Activated T-cell treated with anti-CD3 and anti-CD28 coated beads, Interleukin-2, amount 50 U/mL, for 4 hours (primary cell): ENCODE measurements around the gene RNF175. TPM values are rescaled to one million over a fixed set of nuclear protein-coding genes. Genes with fewer than 3 reads are reported as not detected.
A peak's percentile ranks its signal among the peaks of the same experiment; 100 is the strongest.

Experiments
- ATAC-seq, 2 donors: fragments of 200-7000 bp; cut with Tn5 transposase; one replicate each; pipeline ENCODE4 v1.10.0; 2021
- DNase-seq: peaks from one replicate; pipeline ENCODE4 v3.0.0-alpha.2; 2020
- H3K27me3 Mint-ChIP-seq: one replicate; pipeline ENCODE4 v1.8.0; 2021; ENCODE audit warnings: low read depth, mixed read lengths
- H3K36me3 Mint-ChIP-seq: one replicate; pipeline ENCODE4 v1.8.0; 2022; ENCODE audit warnings: mixed read lengths; ENCODE audit not compliant: insufficient read depth
- H3K4me1 Mint-ChIP-seq: one replicate; pipeline ENCODE4 v1.8.0; 2021; ENCODE audit warnings: low read depth, mixed read lengths
- H3K4me3 Mint-ChIP-seq: one replicate; pipeline ENCODE4 v1.8.0; 2021; ENCODE audit warnings: mild to moderate bottlenecking, moderate library complexity, mixed read lengths
- H3K9me3 Mint-ChIP-seq: one replicate; pipeline ENCODE4 v1.8.0; 2021; ENCODE audit warnings: mixed read lengths
- total RNA-seq, 3 donors: library from RNA; stranded (reverse); gene quantifications; one replicate each; pipeline ENCODE4 v1.2.1, GENCODE V29; 2021

RNF175 gene
- total RNA-seq, 3 donors from 2014 or later = 0.42 to 1.2 (median 0.54) TPM

DNA sequence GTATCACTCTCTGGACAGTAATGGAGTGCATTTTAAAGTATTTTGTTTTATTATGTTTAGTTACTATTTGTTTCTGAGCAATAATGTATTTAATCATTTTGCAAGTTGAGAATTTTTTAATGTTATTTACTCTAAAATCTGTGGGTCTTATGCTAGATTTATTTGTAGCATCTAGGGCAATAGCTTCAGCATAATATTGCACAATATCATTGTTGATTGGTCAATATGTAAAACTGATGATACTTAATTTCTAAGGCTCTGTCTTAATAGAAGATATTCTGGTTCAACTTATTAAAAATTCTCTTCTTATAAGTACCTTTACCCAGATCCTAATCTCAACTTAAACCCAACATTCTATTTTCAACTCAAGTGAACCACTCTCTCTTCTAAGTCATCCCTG, 17.6 kb upstream of the RNF175 start:
- DNase-seq (no peak), ATAC-seq (no peak)
- peaks cover 38% of the 10 kb centered on the region for H3K27me3 Mint-ChIP-seq
- H3K4me3 Mint-ChIP-seq = no peak overlapping the region
- no peaks in the 10 kb centered on the region for H3K36me3 Mint-ChIP-seq
- H3K9me3 Mint-ChIP-seq = peaks cover 7% of the 10 kb centered on the region
- H3K4me1 Mint-ChIP-seq = no peaks in the 10 kb centered on the region

DNA sequence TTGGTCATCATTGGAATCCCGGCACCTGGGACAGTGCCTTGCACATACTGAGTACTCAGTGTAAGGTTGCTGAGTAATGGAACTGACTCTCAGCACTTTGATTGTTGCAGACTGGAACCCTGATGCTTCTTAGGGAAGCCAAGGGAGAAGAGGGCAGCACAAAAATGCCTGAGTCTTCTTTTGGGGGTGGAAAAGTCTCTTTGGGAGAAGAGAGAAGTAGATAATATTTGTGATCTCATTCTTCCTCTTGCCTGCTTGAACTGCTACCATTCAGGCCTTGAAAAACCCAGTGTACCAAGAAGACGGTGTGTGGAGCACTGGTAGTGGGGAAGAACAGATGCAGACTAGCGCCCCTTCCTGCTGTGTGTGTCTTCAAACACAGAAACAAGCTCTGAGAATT, 16.8 kb upstream of the RNF175 start:
- Mint-ChIP-seq H3K36me3 (no peaks in the 10 kb centered on the region), H3K9me3 (peaks cover 7% of the 10 kb centered on the region), H3K27me3 (peaks cover 36% of the 10 kb centered on the region), H3K4me1 (no peaks in the 10 kb centered on the region), H3K4me3 (no peak overlapping the region)
- no peak for DNase-seq
- ATAC-seq = no peak

DNA sequence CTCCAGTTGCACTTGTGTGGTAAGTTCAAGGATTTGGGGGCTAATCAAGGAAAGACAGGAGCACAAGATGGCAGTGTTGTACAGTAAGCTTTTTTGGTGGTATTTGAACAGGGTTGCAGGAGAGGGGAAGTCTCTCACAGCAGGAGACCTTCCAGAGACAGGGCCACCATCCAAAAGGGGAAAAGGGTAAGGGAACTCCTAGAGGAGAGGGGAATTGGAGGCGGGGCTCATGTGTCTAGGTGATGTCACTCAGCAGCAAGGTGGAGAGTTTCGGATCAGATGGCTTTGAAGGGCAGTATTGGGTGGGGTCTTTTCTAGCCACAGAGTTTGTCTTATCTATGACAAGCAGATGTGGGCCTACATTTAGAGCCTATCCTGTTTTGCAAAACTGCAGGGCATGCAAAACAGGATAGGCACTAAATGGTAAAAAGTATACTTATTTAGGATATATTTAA, 13.4 kb upstream of the RNF175 start:
- peaks cover 26% of the 10 kb centered on the region for H3K27me3 Mint-ChIP-seq
- ATAC-seq = no peak
- no peak overlapping the region for H3K4me3 Mint-ChIP-seq
- H3K36me3 Mint-ChIP-seq = no peaks in the 10 kb centered on the region
- H3K9me3 Mint-ChIP-seq = peaks cover 4% of the 10 kb centered on the region
- DNase-seq = no peak
- H3K4me1 Mint-ChIP-seq = no peaks in the 10 kb centered on the region

DNA sequence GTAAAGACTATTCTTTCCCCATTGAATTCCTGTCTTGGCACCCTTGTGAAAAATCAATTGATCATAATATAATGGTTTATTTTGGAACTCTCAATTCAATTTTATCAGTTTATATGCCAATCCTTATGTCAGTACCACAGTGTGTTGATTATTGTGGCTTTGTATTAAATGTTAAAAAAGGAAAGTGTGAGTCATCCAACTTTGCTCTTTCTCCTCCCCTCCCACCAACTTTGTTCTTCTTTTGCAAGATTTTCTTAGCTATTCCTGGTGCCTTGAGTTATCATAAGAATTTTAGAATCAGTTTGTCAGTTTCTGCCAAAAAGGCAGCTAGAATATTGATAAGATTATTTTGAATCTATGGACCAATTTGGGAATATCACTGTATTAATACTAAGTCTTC, 11.2 kb upstream of the RNF175 start:
- no peaks in the 10 kb centered on the region for H3K4me1 Mint-ChIP-seq
- ATAC-seq (no peak), DNase-seq (no peak)
- no peaks in the 10 kb centered on the region for H3K36me3 Mint-ChIP-seq
- H3K9me3 Mint-ChIP-seq = no peaks in the 10 kb centered on the region
- peaks cover 17% of the 10 kb centered on the region for H3K27me3 Mint-ChIP-seq
- H3K4me3 Mint-ChIP-seq = no peak overlapping the region

DNA sequence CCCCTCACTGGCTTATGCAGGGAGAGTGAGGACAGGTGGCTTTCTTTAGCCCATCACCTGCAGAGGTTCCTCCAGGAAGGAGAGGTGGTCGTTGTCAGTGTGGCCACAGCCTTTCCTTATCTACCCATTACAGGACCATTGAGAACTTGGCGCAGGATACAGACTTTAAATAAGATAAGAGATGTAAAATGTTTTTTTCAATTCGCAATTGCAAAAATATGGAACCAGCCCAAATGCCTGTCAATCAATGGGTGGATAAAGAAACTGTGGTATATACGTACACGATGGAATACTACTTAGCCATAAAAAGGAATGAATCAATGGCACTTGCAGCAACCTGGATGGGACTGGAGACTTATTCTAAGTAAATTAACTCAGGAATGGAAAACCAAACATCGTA, 6.9 kb upstream of the RNF175 start:
- Mint-ChIP-seq H3K36me3 (no peaks in the 10 kb centered on the region), H3K4me3 (no peak overlapping the region), H3K27me3 (peaks cover 15% of the 10 kb centered on the region), H3K4me1 (no peaks in the 10 kb centered on the region), H3K9me3 (no peaks in the 10 kb centered on the region)
- no peak for ATAC-seq
- DNase-seq = no peak

DNA sequence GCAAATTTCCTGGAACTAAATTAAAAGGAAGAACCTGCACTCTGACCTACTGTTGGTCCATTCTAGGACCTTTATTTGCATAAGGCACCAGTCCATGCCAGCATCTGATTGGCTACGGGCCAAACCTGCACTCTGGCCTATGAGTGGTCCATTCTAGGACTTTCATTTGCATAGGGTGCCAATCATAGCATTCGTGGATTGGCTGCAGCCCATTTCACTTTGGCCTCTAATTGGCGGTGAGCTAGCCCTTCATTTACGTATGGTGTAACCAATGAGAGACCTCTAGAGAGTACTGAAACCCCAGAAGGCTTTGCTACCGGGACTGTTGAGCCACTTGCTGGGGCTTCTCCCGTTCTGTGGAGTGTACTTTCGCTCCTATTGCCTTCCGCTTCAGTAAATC, 6.1 kb upstream of the RNF175 start:
- DNase-seq (no peak), ATAC-seq (no peak)
- Mint-ChIP-seq H3K4me3 (no peak overlapping the region), H3K9me3 (no peaks in the 10 kb centered on the region), H3K27me3 (peaks cover 21% of the 10 kb centered on the region), H3K36me3 (no peaks in the 10 kb centered on the region), H3K4me1 (no peaks in the 10 kb centered on the region)

DNA sequence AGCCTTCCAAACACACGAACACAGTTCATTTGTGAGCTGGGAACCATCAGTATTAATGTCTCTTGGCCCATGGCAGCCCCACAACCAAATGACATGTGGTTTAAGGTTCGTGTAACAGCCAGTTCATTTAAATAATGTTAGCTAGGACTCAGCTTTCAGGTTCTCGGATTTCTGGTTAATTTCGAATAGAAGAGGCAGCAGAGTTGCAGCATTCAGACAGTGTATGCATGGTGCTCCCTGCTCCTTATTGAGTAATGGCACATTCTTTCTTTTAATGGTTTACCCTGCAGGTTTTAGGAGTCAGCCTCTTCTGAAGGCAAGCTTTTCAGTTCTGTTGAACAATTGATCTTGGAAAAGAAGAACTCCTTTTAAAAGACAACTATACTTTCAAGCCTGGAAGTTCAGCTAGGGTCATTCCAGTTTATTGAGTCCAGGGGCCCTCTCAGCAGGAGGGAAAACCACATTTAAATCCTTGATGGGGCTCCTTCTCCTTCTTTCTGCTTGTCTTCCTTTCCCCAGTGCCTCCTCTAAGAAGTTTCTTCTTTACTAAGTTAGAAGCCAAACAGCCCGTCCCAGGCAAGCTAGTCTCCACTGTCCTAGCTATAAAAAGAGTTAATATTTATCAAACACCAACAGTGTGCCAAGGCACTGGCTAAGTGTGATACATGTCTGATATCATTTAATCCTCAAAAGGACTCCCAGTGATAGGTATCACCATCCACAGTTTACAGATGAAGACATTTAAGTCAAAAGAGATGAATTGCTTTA, 5.0 kb upstream of the RNF175 start:
- ATAC-seq = no peak

DNA sequence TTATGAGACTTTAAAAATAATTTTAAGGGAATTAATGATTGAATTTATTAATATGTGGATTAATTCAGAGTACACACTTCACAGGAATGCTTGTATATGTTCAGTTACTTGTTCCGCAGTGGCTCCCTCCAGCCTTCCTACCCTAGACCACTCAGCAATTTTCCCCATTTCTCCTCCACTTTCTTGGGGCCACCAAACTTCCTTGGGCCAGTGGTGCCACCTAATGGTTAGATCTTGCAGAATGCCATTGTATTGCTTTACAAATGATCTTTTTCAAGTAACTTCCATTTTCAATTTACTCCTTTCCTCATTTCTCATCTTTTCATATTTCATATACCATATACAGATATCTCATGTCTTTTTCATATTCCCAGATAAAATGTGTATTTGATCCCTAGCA, 3.6 kb upstream of the RNF175 start:
- no peak overlapping the region for H3K4me3 Mint-ChIP-seq
- peaks cover 6% of the 10 kb centered on the region for H3K4me1 Mint-ChIP-seq
- no peaks in the 10 kb centered on the region for H3K36me3 Mint-ChIP-seq
- ATAC-seq (no peak), DNase-seq (no peak)
- peaks cover 34% of the 10 kb centered on the region for H3K27me3 Mint-ChIP-seq
- H3K9me3 Mint-ChIP-seq = no peaks in the 10 kb centered on the region

More for the DNA sequence above, 5.0 kb upstream of the RNF175 start:
- no peaks in the 10 kb centered on the region for H3K36me3 Mint-ChIP-seq
- H3K4me1 Mint-ChIP-seq = peaks cover 2% of the 10 kb centered on the region
- peaks cover 28% of the 10 kb centered on the region for H3K27me3 Mint-ChIP-seq
- DNase-seq = no peak
- H3K9me3 Mint-ChIP-seq = no peaks in the 10 kb centered on the region
- H3K4me3 Mint-ChIP-seq = no peak overlapping the region

DNA sequence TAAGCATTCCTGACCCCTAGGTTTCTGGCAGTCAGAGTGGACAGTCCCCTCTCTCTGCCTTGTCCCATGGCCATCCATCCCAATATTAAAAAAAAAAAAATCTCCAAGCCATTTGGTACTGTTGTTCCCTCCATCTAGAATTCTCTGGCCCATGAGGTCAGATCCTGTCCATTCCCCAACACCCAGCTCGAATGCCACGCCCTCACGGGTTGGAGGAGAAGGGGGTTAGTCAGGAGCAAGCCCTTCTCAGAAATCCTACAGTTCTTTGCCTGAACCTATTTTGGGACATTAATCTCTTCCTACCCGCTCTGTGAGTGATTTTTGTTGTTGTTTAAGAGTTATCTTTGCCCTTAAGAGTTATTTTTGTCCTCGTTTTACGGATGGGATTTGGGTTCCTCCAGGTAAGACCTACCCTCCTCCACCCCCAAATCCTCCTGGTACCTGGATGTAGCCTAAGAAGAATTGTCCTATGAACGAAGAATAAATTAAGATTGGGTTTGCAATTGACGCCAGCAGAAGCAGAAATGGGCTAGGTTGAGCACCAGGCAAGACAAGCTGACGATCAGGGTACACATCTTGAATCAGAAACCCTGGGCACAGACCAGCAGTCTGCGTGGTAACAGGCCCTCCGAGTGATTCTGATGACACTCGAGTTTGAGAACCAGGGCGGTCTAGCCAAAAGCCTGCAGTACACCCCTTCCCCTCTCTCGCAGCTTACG, 977 bp downstream of the RNF175 start:
- no peak for ATAC-seq
- Mint-ChIP-seq H3K4me3 (peak overlapping the region; percentile 40), H3K36me3 (no peaks in the 10 kb centered on the region), H3K9me3 (no peaks in the 10 kb centered on the region), H3K4me1 (peaks cover 26% of the 10 kb centered on the region), H3K27me3 (peaks cover 36% of the 10 kb centered on the region)
- DNase-seq = no peak

DNA sequence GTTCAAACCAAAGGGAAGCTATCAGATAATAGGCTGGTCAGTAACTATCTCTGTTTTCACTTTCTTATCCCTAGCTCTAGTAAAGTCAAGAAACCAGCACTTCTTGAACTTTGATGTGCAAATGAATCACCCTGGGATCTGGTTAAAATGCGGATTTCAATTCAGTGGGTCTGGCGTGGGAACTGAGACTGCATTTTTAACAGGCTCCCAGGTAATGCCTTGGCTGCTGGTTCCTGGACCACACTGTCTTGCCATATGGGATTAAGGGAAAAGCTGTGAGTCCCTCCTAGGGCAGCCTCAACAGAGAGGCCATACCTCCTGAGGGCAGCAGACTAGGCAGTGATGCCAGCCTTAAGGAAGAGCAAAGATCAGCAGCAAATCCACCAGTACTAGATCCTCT, 1.7 kb downstream of the RNF175 start:
- H3K27me3 Mint-ChIP-seq = peaks cover 31% of the 10 kb centered on the region
- H3K4me3 Mint-ChIP-seq = peak overlapping the region; percentile 20
- H3K9me3 Mint-ChIP-seq = no peaks in the 10 kb centered on the region
- ATAC-seq = no peak
- no peaks in the 10 kb centered on the region for H3K36me3 Mint-ChIP-seq
- no peak for DNase-seq
- peaks cover 26% of the 10 kb centered on the region for H3K4me1 Mint-ChIP-seq

DNA sequence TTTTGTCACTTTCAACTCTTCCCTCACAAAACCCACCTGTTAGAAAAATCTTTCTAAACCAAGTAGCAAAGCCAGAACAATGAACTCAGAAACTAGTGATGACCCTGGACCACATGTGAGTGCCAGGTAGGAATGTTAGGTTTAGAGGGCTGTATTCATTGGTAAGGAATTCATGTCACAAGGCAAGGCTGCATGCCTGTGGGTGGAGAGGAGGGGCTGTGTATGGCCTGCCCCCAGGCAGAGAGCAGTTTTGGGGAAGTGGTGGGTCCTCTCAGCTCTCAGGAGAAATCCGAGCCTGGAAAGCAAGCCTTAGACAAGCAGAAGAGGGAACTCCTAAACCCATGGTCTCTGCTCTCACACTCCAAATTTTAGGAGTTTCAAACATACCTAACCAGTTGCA, 2.4 kb downstream of the RNF175 start:
- H3K4me3 Mint-ChIP-seq = no peak overlapping the region
- ATAC-seq (no peak), DNase-seq (no peak)
- peaks cover 31% of the 10 kb centered on the region for H3K27me3 Mint-ChIP-seq
- no peaks in the 10 kb centered on the region for H3K36me3 Mint-ChIP-seq
- peaks cover 26% of the 10 kb centered on the region for H3K4me1 Mint-ChIP-seq
- H3K9me3 Mint-ChIP-seq = no peaks in the 10 kb centered on the region

DNA sequence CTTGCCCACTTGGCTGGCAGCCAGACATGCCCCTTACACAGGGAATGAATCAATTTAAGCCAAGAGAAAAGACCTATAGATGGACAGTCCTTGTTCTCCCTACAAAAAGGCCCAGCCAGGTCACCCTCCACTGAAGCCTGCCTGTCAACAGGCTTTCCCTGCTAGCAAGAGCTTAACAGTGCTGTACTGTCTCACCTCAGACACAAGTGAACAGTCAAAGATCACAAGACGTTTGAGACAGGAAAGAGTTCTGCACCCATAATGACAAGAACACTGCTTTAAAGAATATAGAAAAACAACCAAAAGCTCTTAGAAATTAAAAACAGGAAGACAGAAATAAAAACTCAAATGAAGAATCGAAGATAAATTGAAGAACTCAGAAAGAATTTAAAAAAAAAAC, 4.6 kb downstream of the RNF175 start:
- H3K4me1 Mint-ChIP-seq = peaks cover 25% of the 10 kb centered on the region
- DNase-seq = no peak
- ATAC-seq = no peak
- peaks cover 16% of the 10 kb centered on the region for H3K27me3 Mint-ChIP-seq
- H3K9me3 Mint-ChIP-seq = no peaks in the 10 kb centered on the region
- no peaks in the 10 kb centered on the region for H3K36me3 Mint-ChIP-seq
- H3K4me3 Mint-ChIP-seq = no peak overlapping the region

DNA sequence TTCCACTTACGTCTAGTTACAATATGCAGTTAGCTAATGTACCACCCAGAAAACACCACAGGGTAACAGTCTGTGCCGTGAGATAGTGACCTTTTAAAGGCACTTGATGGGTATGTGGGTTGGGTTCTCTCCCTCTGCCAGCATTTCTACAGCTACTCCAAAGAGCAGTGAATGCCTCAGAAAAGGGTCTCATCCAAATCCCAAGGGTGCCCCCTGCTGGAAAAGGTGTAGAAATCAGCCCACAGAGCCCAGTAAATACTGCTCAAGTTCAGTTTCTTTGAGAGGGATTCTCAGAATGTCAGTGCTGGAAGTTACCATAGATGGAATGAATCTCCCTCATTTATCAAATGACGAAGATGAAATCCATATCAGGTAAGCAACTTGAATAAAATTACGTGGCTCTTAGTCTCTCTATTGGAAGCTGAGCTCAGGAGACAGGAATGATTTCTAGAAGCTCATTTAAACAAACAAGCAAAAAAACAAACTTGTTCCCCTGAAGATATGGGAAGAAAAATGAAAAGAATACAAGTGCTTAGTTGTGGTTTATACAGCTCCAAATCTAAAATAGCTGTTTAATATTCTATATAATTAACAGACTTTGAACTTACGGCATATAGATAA, 9.5 kb downstream of the RNF175 start:
- ATAC-seq (peak; percentile 78 to 82), DNase-seq (peak; percentile 42)
- Mint-ChIP-seq H3K4me3 (no peak overlapping the region), H3K36me3 (no peaks in the 10 kb centered on the region), H3K27me3 (no peaks in the 10 kb centered on the region), H3K4me1 (peaks cover 8% of the 10 kb centered on the region), H3K9me3 (no peaks in the 10 kb centered on the region)

DNA sequence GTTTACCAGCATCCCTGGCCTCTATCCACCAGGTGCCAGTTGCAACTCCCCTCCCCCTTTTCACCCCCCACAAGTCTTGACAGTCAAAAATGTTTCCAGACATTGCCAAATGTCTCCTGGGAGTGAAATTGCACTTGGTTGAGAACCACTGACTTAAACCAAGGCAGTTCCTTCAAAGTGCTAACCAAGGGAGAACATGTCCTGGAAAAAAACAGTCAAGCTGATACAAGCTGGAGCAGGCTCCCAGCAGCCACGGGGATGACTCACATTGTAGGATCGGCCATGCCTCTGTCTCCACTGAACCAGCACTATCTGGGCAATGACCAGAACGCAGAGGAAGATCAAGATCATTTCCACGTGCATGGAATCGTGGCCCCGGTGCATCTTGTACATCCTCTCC, 11.4 kb downstream of the RNF175 start:
- H3K36me3 Mint-ChIP-seq = no peaks in the 10 kb centered on the region
- no peak for ATAC-seq
- H3K4me3 Mint-ChIP-seq = no peak overlapping the region

More for the DNA sequence above, 11.4 kb downstream of the RNF175 start:
- H3K9me3 Mint-ChIP-seq = no peaks in the 10 kb centered on the region
- no peaks in the 10 kb centered on the region for H3K27me3 Mint-ChIP-seq
- no peaks in the 10 kb centered on the region for H3K4me1 Mint-ChIP-seq
- DNase-seq = no peak
